AML-193 (cell line): ENCODE data around the gene PTER.

Experiments
- DNase-seq, 2 experiments: peaks; one replicate each; lab custom pipeline; 2025; lab: John Stamatoyannopoulos, UW

The PTER gene

GRCh38 chr10:16436758-16437539, at the start of gene PTER:
PTER (plus strand) TSS chr10:16437010; CDS start chr10:16484385, 47,375 bp downstream.
- peak; percentile 87 to 88 for DNase-seq

GRCh38 chr10:16392531-16393069, 44.2 kb upstream of the PTER start:
- DNase-seq, result no peak

- DNase-seq, result no peak
Measured at GRCh38 chr10:16393271-16393858, 43.4 kb upstream of the PTER start.

GRCh38 chr10:16401416-16401815, 35.4 kb upstream of the PTER start:
- no peak for DNase-seq

- DNase-seq, result no peak
Measured at GRCh38 chr10:16408379-16408778, 28.4 kb upstream of the PTER start.

GRCh38 chr10:16417341-16417740, 19.5 kb upstream of the PTER start:
- DNase-seq, result no peak

GRCh38 chr10:16423599-16423998, 13.2 kb upstream of the PTER start:
- DNase-seq, result no peak

GRCh38 chr10:16425449-16425848, 11.4 kb upstream of the PTER start:
- no peak for DNase-seq

- DNase-seq, result no peak
Measured at GRCh38 chr10:16429539-16429938, 7.3 kb upstream of the PTER start.

- peak; percentile 32 to 61 for DNase-seq
Measured at GRCh38 chr10:16436367-16436757, 448 bp upstream of the PTER start.

GRCh38 chr10:16437540-16437894, 707 bp downstream of the PTER start:
- peak in 1 of 2 experiments; percentile 40 for DNase-seq

- peak in 1 of 2 experiments; percentile 6 for DNase-seq
Measured at GRCh38 chr10:16439295-16439694, 2.5 kb downstream of the PTER start.

GRCh38 chr10:16440396-16441133, 3.8 kb downstream of the PTER start:
- DNase-seq, result no peak

- DNase-seq, result no peak
Measured at GRCh38 chr10:16441173-16441840, 4.5 kb downstream of the PTER start.

GRCh38 chr10:16442914-16443313, 6.1 kb downstream of the PTER start:
- DNase-seq, result no peak

GRCh38 chr10:16445770-16446469, 9.1 kb downstream of the PTER start:
- no peak for DNase-seq

GRCh38 chr10:16449454-16449853, 12.6 kb downstream of the PTER start:
- DNase-seq, result no peak

- no peak for DNase-seq
Measured at GRCh38 chr10:16458166-16458955, 21.6 kb downstream of the PTER start.

- DNase-seq, result no peak
Measured at GRCh38 chr10:16459423-16459939, 22.7 kb downstream of the PTER start.

- DNase-seq, result no peak
Measured at GRCh38 chr10:16466001-16466400, 29.2 kb downstream of the PTER start.
